ENCODE measurements around the gene RFC4.

DNA sequence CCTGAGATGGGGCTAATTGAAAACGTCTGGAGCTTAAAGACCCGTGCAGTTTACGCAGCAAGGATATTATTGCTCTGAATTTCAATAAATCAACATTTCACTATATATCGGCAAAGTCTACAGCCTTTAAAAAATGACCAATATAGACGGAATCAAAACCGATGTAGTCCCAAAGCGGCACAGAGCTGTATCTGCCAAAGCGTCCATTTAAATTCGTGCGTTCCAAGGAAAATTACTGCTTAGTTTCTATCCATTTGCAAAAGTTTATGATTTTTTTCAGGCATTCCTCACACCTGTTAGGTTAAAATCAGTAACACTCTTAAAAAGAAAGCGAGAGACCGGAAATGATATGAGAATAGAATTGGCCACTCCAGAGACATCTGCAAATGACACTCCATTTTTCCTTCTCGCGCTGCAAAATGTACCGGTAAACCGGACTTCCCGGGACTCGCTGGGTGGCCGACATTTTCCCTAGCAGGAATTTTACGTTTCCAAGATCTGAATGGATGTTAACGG is 23.7 kb downstream of the RFC4 start:
- no peak for TF ChIP-seq RBM22 (optimal IDR thresholded peaks at IDR 0.05; ENCODE audit: low read length)
- no peak for TF ChIP-seq ZFP36L2 (CRISPR knock-in tag; IDR thresholded peaks at IDR 0.05)
- TF ChIP-seq HDAC1 (CRISPR knock-in tag; IDR thresholded peaks at IDR 0.05), result no peak
- no peak for TF ChIP-seq NR2C2 (CRISPR knock-in tag; IDR thresholded peaks at IDR 0.05; ENCODE audit: borderline replicate concordance)
- no peak for TF ChIP-seq POLR2AphosphoS5 (IDR thresholded peaks at IDR 0.05; ENCODE audit: low read depth, low read length)
- TF ChIP-seq, protein P1, sequence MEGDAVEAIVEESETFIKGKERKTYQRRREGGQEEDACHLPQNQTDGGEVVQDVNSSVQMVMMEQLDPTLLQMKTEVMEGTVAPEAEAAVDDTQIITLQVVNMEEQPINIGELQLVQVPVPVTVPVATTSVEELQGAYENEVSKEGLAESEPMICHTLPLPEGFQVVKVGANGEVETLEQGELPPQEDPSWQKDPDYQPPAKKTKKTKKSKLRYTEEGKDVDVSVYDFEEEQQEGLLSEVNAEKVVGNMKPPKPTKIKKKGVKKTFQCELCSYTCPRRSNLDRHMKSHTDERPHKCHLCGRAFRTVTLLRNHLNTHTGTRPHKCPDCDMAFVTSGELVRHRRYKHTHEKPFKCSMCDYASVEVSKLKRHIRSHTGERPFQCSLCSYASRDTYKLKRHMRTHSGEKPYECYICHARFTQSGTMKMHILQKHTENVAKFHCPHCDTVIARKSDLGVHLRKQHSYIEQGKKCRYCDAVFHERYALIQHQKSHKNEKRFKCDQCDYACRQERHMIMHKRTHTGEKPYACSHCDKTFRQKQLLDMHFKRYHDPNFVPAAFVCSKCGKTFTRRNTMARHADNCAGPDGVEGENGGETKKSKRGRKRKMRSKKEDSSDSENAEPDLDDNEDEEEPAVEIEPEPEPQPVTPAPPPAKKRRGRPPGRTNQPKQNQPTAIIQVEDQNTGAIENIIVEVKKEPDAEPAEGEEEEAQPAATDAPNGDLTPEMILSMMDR (CRISPR knock-in tag; IDR thresholded peaks at IDR 0.05), result no peak

Data from HepG2 (cell line).